Small intestine (tissue), 7 donors: ENCODE results near the gene ELK3. TPM values are rescaled to one million over a fixed set of nuclear protein-coding genes. Genes with fewer than 3 reads are reported as not detected.

Experiments
- DNase-seq, 2 donors: peaks; one replicate each; pipeline versions ENCODE4 v3.0.0 to v3.0.0-alpha.2; 2013
- FAIRE-seq: peaks from 2 replicates; lab custom pipeline; 2012; peaks lifted over from hg19 to GRCh38; lab: Jason Lieb, UNC
- H3K27ac ChIP-seq, 3 donors: one replicate each; pipeline ENCODE4 v1.5.1; 2013; ENCODE audit warnings: low read length in 2 of 3, mild to moderate bottlenecking in 2 of 3, control low read depth in 1 of 3, inconsistent platforms in 1 of 3, low read depth in 1 of 3, moderate library complexity in 1 of 3
- H3K27me3 ChIP-seq, 3 donors: one replicate each; pipeline ENCODE4 v1.6.1; 2013; ENCODE audit warnings: low read length in 3 of 3, inconsistent platforms in 1 of 3; ENCODE audit not compliant: control insufficient read depth in 3 of 3, insufficient read depth in 3 of 3
- H3K36me3 ChIP-seq, 3 donors: one replicate each; pipeline ENCODE4 v1.6.1; 2013; ENCODE audit warnings: low read length in 3 of 3, inconsistent platforms in 1 of 3, low read depth in 1 of 3, mild to moderate bottlenecking in 1 of 3, moderate library complexity in 1 of 3; ENCODE audit not compliant: control insufficient read depth in 3 of 3, insufficient read depth in 2 of 3
- H3K4me1 ChIP-seq, 3 donors: one replicate each; pipeline ENCODE4 v1.6.1; 2013; ENCODE audit warnings: low read length in 2 of 3, inconsistent platforms in 1 of 3, low read depth in 1 of 3, mild to moderate bottlenecking in 1 of 3, moderate library complexity in 1 of 3; ENCODE audit not compliant: control insufficient read depth in 3 of 3, insufficient read depth in 2 of 3
- H3K4me3 ChIP-seq, 3 donors: one replicate each; pipeline ENCODE4 v1.5.1; 2013; ENCODE audit warnings: low read length in 3 of 3, control low read depth in 1 of 3, inconsistent platforms in 1 of 3, low read depth in 1 of 3, mild to moderate bottlenecking in 1 of 3, moderate library complexity in 1 of 3
- H3K9me3 ChIP-seq, 2 donors: one replicate each; pipeline ENCODE4 v1.6.1; 2013; ENCODE audit warnings: low read depth in 1 of 2, low read length in 1 of 2; ENCODE audit not compliant: control insufficient read depth in 2 of 2, insufficient read depth in 1 of 2
- WGBS, 3 donors: extraction: QIAGEN DNeasy Blood & Tissue Kit; methylation state at CpG; one replicate each; pipeline ENCODE4 v1.1.7; 2013; 5-methylcytosine and 5-hydroxymethylcytosine counted together
- polyA plus RNA-seq, 4 donors: library from polyadenylated mRNA; stranded (reverse) in 3 of 4; unstranded in 1 of 4; fragments of 200-250 nt in 3 of 4; fragments of 120-200 nt in 1 of 4; gene quantifications; one replicate each; pipeline versions ENCODE4 v1.2.1 to v1.2.3, GENCODE V29; 2013
- donor health status: healthy with polysubstance abuse.
- donor health status: control.
- donor health status: control.
- donor health status: Bipolar disorder and iron deficiency.
- donor health status: healthy.

Gene ELK3
- polyA plus RNA-seq, 4 donors, result 0.67 to 15.9 (median 10.8) TPM

DNA sequence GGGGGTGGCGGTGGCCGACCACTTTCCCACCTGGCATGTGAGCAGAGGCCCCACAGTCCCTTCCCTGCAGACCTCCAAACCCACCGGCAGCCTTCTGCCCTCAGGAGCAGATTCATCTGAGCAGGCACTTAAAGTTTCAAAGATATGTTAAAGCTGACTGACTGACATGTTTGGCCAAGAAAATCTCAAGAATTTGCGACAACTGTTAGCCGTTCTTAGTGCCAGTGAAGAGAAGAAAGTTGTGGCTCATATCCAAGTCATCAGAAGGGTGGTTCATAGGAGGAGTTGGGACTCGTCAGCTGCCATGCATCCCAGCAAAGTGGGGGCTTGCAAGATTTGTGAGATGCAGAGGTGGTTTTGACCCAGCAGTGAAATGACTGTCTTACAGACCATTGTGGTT, 27.2 kb downstream of the ELK3 start:
- Histone ChIP-seq H3K27me3 (no peaks in the 10 kb centered on the region), H3K4me3 (no peak overlapping the region), H3K27ac (no peak overlapping the region), H3K36me3 (peaks cover 0 to 7% (median 3%) of the 10 kb centered on the region in 3 donors), H3K4me1 (peaks cover 0 to 12% (median 2%) of the 10 kb centered on the region in 3 donors), H3K9me3 (peaks cover 0 to 3% of the 10 kb centered on the region in 2 donors)
- no peak for DNase-seq
- 92 to 94% (median 94%) methylated on average over 6 of the region's 6 CpGs for WGBS, 3 donors
- FAIRE-seq, result no peak

DNA sequence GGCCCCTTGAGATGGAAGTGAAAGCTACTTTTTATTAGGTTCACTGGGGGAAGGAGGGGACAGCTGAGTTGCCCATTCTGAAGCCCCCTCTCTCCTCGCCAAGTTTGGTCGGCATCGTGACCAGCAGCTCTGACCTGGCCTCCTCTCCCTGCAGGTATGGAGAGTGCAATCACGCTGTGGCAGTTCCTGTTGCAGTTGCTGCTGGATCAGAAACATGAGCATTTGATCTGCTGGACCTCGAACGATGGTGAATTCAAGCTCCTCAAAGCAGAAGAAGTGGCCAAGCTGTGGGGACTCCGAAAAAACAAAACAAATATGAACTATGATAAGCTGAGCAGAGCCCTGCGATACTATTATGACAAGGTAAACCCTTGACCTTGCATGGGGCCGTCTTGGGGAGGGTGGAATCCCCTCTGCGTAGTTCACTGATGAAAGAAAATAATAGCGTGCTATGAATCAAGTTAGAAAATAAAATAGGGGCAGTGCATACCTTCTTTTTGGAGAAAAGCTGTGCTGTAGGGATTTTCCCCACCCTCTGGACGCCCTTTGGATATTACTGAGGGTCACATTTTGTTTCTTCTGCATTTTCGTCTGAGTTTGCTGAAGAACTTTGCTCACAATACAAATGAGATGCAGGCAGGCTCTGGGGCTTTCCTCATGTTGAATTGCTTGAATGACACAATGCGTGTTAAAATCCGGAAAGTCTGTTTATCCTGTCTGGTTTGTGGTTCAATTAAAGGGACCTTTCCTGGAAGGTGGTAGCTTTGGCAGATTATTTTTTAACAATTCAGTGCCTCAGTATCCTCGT, 29.4 kb downstream of the ELK3 start:
- Histone ChIP-seq H3K4me3 (no peak overlapping the region), H3K27ac (no peak overlapping the region), H3K27me3 (no peaks in the 10 kb centered on the region), H3K36me3 (peaks cover 0 to 7% (median 3%) of the 10 kb centered on the region in 3 donors), H3K9me3 (peaks cover 0 to 3% of the 10 kb centered on the region in 2 donors), H3K4me1 (peaks cover 0 to 13% (median 4%) of the 10 kb centered on the region in 3 donors)
- DNase-seq, result no peak
- WGBS, 3 donors, result 73 to 84% (median 75%) methylated on average over 16 of the region's 16 CpGs
- FAIRE-seq, result no peak

- Histone ChIP-seq H3K27me3 (no peaks in the 10 kb centered on the region), H3K27ac (no peak overlapping the region), H3K36me3 (peaks cover 0 to 7% (median 3%) of the 10 kb centered on the region in 3 donors), H3K4me3 (no peak overlapping the region), H3K9me3 (peaks cover 0 to 3% of the 10 kb centered on the region in 2 donors), H3K4me1 (peaks cover 0 to 13% (median 4%) of the 10 kb centered on the region in 3 donors)
- DNase-seq (no peak), FAIRE-seq (no peak)
- 85 to 97% (median 95%) methylated on average over 8 of the region's 8 CpGs for WGBS, 3 donors
Measured at GRCh38 chr12:96224219-96224615, 30.0 kb downstream of the ELK3 start.

DNA sequence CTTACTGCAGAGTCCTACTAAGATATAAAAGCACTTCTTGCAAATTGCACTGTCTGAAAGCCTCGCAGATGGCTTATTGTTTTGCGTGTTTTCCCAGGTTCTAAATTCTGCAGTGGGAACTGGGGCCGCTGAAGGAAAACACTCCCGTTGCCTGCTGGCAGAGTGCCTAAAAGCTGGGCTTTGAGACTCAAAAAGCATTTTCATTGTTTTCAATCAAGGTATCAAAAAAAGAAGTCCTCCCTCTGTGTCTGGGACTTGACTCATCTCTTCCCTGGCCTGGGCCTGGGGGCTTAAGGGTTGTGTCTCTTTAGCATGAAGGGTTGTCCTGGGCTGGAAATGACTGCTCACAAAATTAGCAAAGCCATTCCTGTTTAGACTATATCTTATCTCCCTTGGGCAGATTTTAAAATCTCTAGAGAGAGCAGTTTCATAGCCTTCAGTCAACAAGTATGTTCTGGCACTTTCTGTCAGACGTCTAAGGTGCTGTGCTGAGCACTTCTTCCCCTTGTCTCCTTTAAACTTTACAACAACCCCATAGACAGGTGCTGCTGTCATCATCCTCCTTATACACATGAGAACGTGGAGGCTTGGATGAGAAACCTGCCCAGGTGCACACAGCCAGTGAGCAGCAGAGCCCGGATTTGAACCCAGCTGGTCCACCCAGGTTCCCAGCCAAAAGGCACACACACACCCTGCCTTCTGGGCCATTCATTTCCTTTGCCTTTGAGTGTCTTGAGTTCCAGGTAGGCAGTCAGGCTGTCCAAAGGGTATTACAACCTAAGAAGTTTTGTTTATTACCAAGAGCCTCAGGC, 31.1 kb downstream of the ELK3 start:
- H3K4me1 ChIP-seq, result peaks cover 0 to 13% (median 4%) of the 10 kb centered on the region in 3 donors
- DNase-seq, result no peak
- peaks cover 0 to 7% (median 3%) of the 10 kb centered on the region in 3 donors for H3K36me3 ChIP-seq
- no peak overlapping the region for H3K27ac ChIP-seq
- H3K27me3 ChIP-seq, result no peaks in the 10 kb centered on the region
- FAIRE-seq, result no peak
- peaks cover 0 to 3% of the 10 kb centered on the region in 2 donors for H3K9me3 ChIP-seq
- WGBS, 3 donors, result 39 to 55% (median 53%) methylated on average over 7 of the region's 7 CpGs
- H3K4me3 ChIP-seq, result no peak overlapping the region

DNA sequence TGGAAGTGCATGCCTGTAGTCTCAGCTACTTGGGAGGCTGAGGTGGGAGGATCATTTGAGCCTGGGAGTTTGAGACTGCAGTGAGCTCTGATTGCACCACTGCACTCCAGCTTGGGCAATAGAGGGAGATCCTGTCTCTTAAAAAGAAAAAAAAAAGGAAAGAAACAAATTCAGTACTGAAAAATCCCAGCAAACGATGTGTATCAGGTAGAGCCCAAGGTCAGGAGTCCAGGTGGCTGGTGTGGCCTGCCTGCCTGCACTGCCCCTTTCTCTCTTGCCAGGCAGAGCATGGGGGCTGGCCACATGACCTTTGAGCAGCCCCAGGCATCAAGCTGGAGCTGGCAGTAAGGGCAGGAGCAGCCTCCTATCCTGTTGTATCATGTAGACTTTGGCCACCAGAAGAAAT, 31.8 kb downstream of the ELK3 start:
- peak; percentile 68 to 85 for DNase-seq
- Histone ChIP-seq H3K27me3 (no peaks in the 10 kb centered on the region), H3K36me3 (peaks cover 0 to 7% (median 3%) of the 10 kb centered on the region in 3 donors), H3K4me3 (no peak overlapping the region), H3K9me3 (peaks cover 0 to 3% of the 10 kb centered on the region in 2 donors), H3K4me1 (peaks cover 0 to 13% (median 4%) of the 10 kb centered on the region in 3 donors), H3K27ac (no peak overlapping the region)
- no peak for FAIRE-seq
- WGBS, 3 donors, result 6 to 55% (median 43%) methylated on average over 1 of the region's 1 CpG

DNA sequence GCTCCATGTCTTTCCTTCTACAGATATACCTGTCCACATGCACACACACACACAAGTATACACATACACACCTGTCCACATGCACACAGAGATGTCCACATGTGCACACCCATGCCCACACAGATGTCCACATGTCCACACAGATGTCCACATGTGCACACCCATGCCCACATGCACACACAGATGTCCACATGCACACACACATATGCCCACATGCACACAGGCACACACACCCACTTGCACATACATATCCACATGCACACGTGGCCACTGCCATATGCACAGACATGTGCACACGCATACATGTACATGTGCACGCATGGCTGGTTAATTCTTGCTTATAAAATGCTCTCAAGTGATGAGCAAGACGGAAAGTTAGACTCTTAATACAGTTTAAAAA, 32.2 kb downstream of the ELK3 start:
- H3K27ac ChIP-seq, result no peak overlapping the region
- H3K9me3 ChIP-seq, result peaks cover 0 to 3% of the 10 kb centered on the region in 2 donors
- peaks cover 0 to 7% (median 3%) of the 10 kb centered on the region in 3 donors for H3K36me3 ChIP-seq
- FAIRE-seq (no peak), DNase-seq (no peak)
- H3K4me1 ChIP-seq, result peaks cover 0 to 13% (median 4%) of the 10 kb centered on the region in 3 donors
- WGBS, 3 donors, result 92 to 95% (median 95%) methylated on average over 4 of the region's 4 CpGs
- H3K4me3 ChIP-seq, result no peak overlapping the region
- no peaks in the 10 kb centered on the region for H3K27me3 ChIP-seq

DNA sequence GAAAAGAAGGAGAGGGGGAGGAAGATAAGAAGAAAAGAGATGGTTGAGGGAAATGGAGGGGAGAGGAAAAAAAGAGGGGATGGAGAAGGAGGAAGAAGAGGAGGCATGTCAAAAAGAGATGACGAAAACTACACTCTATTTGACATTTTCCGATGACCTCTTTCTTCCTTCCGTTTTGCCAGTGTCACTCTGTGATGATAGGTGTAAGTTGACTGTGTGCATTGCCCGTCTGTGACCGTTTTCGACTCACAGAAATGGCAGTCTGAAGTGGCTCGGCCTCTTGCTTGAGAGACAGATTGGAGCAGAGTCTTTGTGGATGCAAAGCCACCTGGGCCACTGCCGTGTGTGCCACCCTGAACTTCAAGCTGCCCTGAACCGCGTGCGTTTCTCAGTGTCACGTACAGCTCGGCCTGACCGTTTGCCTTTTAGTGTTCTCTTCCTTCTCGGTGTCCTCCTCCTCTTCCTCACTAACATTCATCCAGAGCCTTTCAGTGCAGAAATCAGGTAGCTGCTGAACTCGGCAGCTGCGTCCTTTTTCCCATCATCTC, 32.7 kb downstream of the ELK3 start:
- Histone ChIP-seq H3K9me3 (peaks cover 0 to 3% of the 10 kb centered on the region in 2 donors), H3K27ac (no peak overlapping the region), H3K4me3 (no peak overlapping the region), H3K27me3 (no peaks in the 10 kb centered on the region), H3K4me1 (peaks cover 0 to 13% (median 4%) of the 10 kb centered on the region in 3 donors), H3K36me3 (peaks cover 0 to 10% (median 3%) of the 10 kb centered on the region in 3 donors)
- FAIRE-seq, result no peak
- 88 to 93% (median 92%) methylated on average over 17 of the region's 17 CpGs for WGBS, 3 donors
- no peak for DNase-seq
